DND-41 (cell line): ENCODE measurements around the gene DHX36.

ENCODE experiments used
- CTCF ChIP-seq: IDR thresholded peaks from 2 replicates; pipeline ENCODE4 v1.5.1; 2012; ENCODE audit warnings: borderline replicate concordance, low read length, moderate library complexity, mild to moderate bottlenecking; ENCODE audit not compliant: poor library complexity, severe bottlenecking; ENCODE audit errors: extremely low read depth
- EZH2 ChIP-seq: IDR thresholded peaks from 3 replicates; pipeline ENCODE4 v1.6.1; 2012; ENCODE audit warnings: borderline replicate concordance, low read depth, mild to moderate bottlenecking, moderate library complexity, low read length, inconsistent platforms; ENCODE audit not compliant: severe bottlenecking

- TF ChIP-seq CTCF (no peak), EZH2 (no peak)
Observed at GRCh38 chr3:154361099-154361498, 36.8 kb upstream of the DHX36 start.
